ENCODE results near the gene SUMF1. TPM values are rescaled to one million over a fixed set of nuclear protein-coding genes. Genes with fewer than 3 reads are reported as not detected.
A peak's percentile ranks its signal among the peaks of the same experiment; 100 is the strongest.

Gene SUMF1
- total RNA-seq, 4 donors from 2014 or later = 28.7 to 49.0 (median 41.6) TPM

GRCh38 chr3:4407941-4408340 is 59.1 kb downstream of the SUMF1 start:
- H3K9me3 ChIP-seq = no peaks in the 10 kb centered on the region
- H3K36me3 ChIP-seq = peaks cover 10 to 55% (median 15%) of the 10 kb centered on the region in 4 donors
- no peaks in the 10 kb centered on the region for H3K27me3 ChIP-seq
- DNase-seq (ENCODE audit: extremely low spot score) = peak; percentile 45
- TF ChIP-seq CTCF (IDR thresholded peaks at IDR 0.05) (no peak), POLR2A (IDR thresholded peaks at IDR 0.05; ENCODE audit: low read depth) (no peak), POLR2AphosphoS5 (IDR thresholded peaks at IDR 0.05) (no peak), EP300 (IDR thresholded peaks at IDR 0.05) (no peak)
- intact Hi-C loops (cut with DNase I) = no loop called here
- H3K27ac ChIP-seq (replicated peaks in 1 of 4) = no peak overlapping the region
- H3K4me3 ChIP-seq = no peak overlapping the region
- no peaks in the 10 kb centered on the region for H3K4me1 ChIP-seq
- 76% methylated on average over 2 of the region's 2 CpGs for WGBS

GRCh38 chr3:4406746-4407568 is 60.1 kb downstream of the SUMF1 start:
- intact Hi-C loops (cut with DNase I) = no loop called here

GRCh38 chr3:4404881-4405280 is 62.2 kb downstream of the SUMF1 start:
- peaks cover 6 to 59% (median 13%) of the 10 kb centered on the region in 4 donors for H3K36me3 ChIP-seq
- intact Hi-C loops (cut with DNase I) = no loop called here
- H3K4me3 ChIP-seq = no peak overlapping the region
- no peaks in the 10 kb centered on the region for H3K4me1 ChIP-seq
- no peaks in the 10 kb centered on the region for H3K9me3 ChIP-seq
- no peak overlapping the region for H3K27ac ChIP-seq (replicated peaks in 1 of 4)
- peak; percentile 70 for DNase-seq (ENCODE audit: extremely low spot score)
- H3K27me3 ChIP-seq = no peaks in the 10 kb centered on the region
- WGBS = 97% methylated on average over 2 of the region's 2 CpGs
- TF ChIP-seq POLR2A (IDR thresholded peaks at IDR 0.05; ENCODE audit: low read depth) = no peak
- no peak for TF ChIP-seq POLR2AphosphoS5 (IDR thresholded peaks at IDR 0.05)
- no peak for TF ChIP-seq EP300 (IDR thresholded peaks at IDR 0.05)
- TF ChIP-seq CTCF (IDR thresholded peaks at IDR 0.05) = no peak

More at GRCh38 chr3:4406746-4407568, 60.1 kb downstream of the SUMF1 start:
- Histone ChIP-seq H3K4me1 (no peaks in the 10 kb centered on the region), H3K36me3 (peaks cover 10 to 57% (median 16%) of the 10 kb centered on the region in 4 donors), H3K27ac (replicated peaks in 1 of 4) (no peak overlapping the region), H3K27me3 (no peaks in the 10 kb centered on the region), H3K9me3 (no peaks in the 10 kb centered on the region), H3K4me3 (no peak overlapping the region)
- WGBS = 64% methylated on average over 4 of the region's 4 CpGs
- no peak for DNase-seq (ENCODE audit: extremely low spot score)
- no peak for TF ChIP-seq POLR2AphosphoS5 (IDR thresholded peaks at IDR 0.05)
- no peak for TF ChIP-seq POLR2A (IDR thresholded peaks at IDR 0.05; ENCODE audit: low read depth)
- TF ChIP-seq CTCF (IDR thresholded peaks at IDR 0.05) = no peak
- TF ChIP-seq EP300 (IDR thresholded peaks at IDR 0.05) = no peak

GRCh38 chr3:4401441-4401840 is 65.6 kb downstream of the SUMF1 start:
- 95% methylated on average over 4 of the region's 4 CpGs for WGBS
- Histone ChIP-seq H3K9me3 (no peaks in the 10 kb centered on the region), H3K4me3 (no peak overlapping the region), H3K27me3 (no peaks in the 10 kb centered on the region), H3K36me3 (peaks cover 6 to 52% (median 13%) of the 10 kb centered on the region in 4 donors), H3K27ac (replicated peaks in 1 of 4) (no peak overlapping the region), H3K4me1 (no peaks in the 10 kb centered on the region)
- TF ChIP-seq POLR2AphosphoS5 (IDR thresholded peaks at IDR 0.05) (no peak), EP300 (IDR thresholded peaks at IDR 0.05) (no peak), POLR2A (IDR thresholded peaks at IDR 0.05; ENCODE audit: low read depth) (no peak), CTCF (IDR thresholded peaks at IDR 0.05) (no peak)
- DNase-seq (ENCODE audit: extremely low spot score) = no peak
- intact Hi-C loops (cut with DNase I) = no loop called here

Measured in esophagus muscularis mucosa (tissue), 4 donors.